MM.1S (cell line): Measurements from ENCODE around the gene HS6ST3.

ENCODE experiments used
- CTCF ChIP-seq: fragments of 300-600 bp; sonication (generic); IDR thresholded peaks from 2 replicates; pipeline ENCODE4 v1.5.1; 2016; ENCODE audit warnings: antibody characterized with exemption, low read length, mixed read lengths
- EZH2 ChIP-seq: fragments of 300-600 bp; sonication (generic); optimal IDR thresholded peaks from 2 replicates; pipeline ENCODE3; 2017; ENCODE audit warnings: low read depth, mild to moderate bottlenecking, antibody characterized with exemption, low read length, mixed read lengths
- EZH2phosphoT487 ChIP-seq: fragments of 300-600 bp; sonication (generic); IDR thresholded peaks from 2 replicates; pipeline ENCODE4 v1.6.1; 2018; ENCODE audit warnings: antibody characterized with exemption, low read length

GRCh38 chr13:96821381-96821780, 731.5 kb downstream of the HS6ST3 start:
- no peak for TF ChIP-seq CTCF
- TF ChIP-seq EZH2 = no peak
- TF ChIP-seq EZH2phosphoT487 = no peak
